HepG2 (cell line): ENCODE results near the gene FAM161A. TPM values are rescaled to one million over a fixed set of nuclear protein-coding genes. Genes with fewer than 3 reads are reported as not detected.
A peak's percentile ranks its signal among the peaks of the same experiment; 100 is the strongest.

ENCODE experiments used
- BCL3 ChIP-seq: sonication (generic); formaldehyde crosslinking; IDR thresholded peaks from 2 replicates; pipeline ENCODE4 v1.5.1; 2020; ENCODE audit warnings: mild to moderate bottlenecking, missing genetic modification reagents, moderate library complexity
- BORCS8-MEF2B ChIP-seq: sonication (generic); formaldehyde crosslinking; IDR thresholded peaks from 2 replicates; pipeline ENCODE4 v1.8.0; 2022; ENCODE audit warnings: mild to moderate bottlenecking, missing genetic modification reagents
- BRCA1 ChIP-seq: sonication (generic); formaldehyde crosslinking; IDR thresholded peaks from 2 replicates; pipeline ENCODE4 v1.4.0; 2020; ENCODE audit warnings: missing genetic modification reagents
- FLYWCH1 ChIP-seq: sonication (generic); formaldehyde crosslinking; IDR thresholded peaks from 2 replicates; pipeline ENCODE4 v1.8.1; 2023; ENCODE audit warnings: mild to moderate bottlenecking, missing genetic modification reagents
- ISX ChIP-seq: sonication (generic); formaldehyde crosslinking; conservative IDR thresholded peaks from 2 replicates; pipeline ENCODE4 v1.5.0; 2020; ENCODE audit warnings: missing genetic modification reagents
- NAIF1 ChIP-seq: sonication (generic); formaldehyde crosslinking; IDR thresholded peaks from 2 replicates; pipeline ENCODE4 v1.5.0; 2020; ENCODE audit warnings: mild to moderate bottlenecking, missing genetic modification reagents, borderline replicate concordance
- RELA ChIP-seq: sonication (generic); formaldehyde crosslinking; IDR thresholded peaks from 2 replicates; pipeline ENCODE4 v1.4.0; 2020; ENCODE audit warnings: missing genetic modification reagents
- TGIF2 ChIP-seq: IDR thresholded peaks from 2 replicates; pipeline ENCODE4 v1.6.1; 2016; ENCODE audit warnings: control low read depth, missing compliant biosample characterization
- THAP11 ChIP-seq: IDR thresholded peaks from 2 replicates; pipeline ENCODE4 v1.6.1; 2016; ENCODE audit warnings: missing biosample characterization, missing genetic modification reagents
- ZMYM2 ChIP-seq: sonication (generic); formaldehyde crosslinking; IDR thresholded peaks from 2 replicates; pipeline ENCODE4 v1.8.0; 2022; ENCODE audit warnings: mild to moderate bottlenecking, missing genetic modification reagents
- ZNF446 ChIP-seq: sonication (generic); formaldehyde crosslinking; IDR thresholded peaks from 2 replicates; pipeline ENCODE4 v1.5.0; 2020; ENCODE audit warnings: mild to moderate bottlenecking, missing genetic modification reagents
- ZNF639 ChIP-seq: conservative IDR thresholded peaks from 2 replicates; pipeline ENCODE4 v1.6.1; 2018; ENCODE audit warnings: missing genetic modification reagents
- polyA plus RNA-seq, 8 experiments: library from polyadenylated mRNA; depleted of rRNA in 3 of 8; stranded (reverse) in 7 of 8; unstranded in 1 of 8; fragments of >200 nt; fragmentation: Illumina TruSeq in 4 of 8; extraction: Trizol in 4 of 8; gene quantifications; 2 replicates each; pipeline versions ENCODE4 v1.2.1 to v1.2.3, GENCODE V29; 2011 to 2016; ENCODE audit warnings: low read depth in 4 of 8, missing spikeins in 1 of 8, mixed read lengths in 1 of 8; ENCODE audit not compliant: insufficient read depth in 1 of 8
- total RNA-seq, 5 experiments: library from RNA; depleted of rRNA; stranded (reverse); fragments of >200 nt; fragmentation: Illumina TruSeq; extraction: Trizol; gene quantifications; 2 replicates each; pipeline ENCODE4 v1.2.3, GENCODE V29; 2016; ENCODE audit warnings: low read depth in 1 of 5
- TF ChIP-seq, protein P1 (sequence below): sonication (generic); formaldehyde crosslinking; IDR thresholded peaks from 2 replicates; pipeline ENCODE4 v1.4.0; 2020; ENCODE audit warnings: missing genetic modification reagents, borderline replicate concordance
- TF ChIP-seq, protein P2 (sequence below): sonication (generic); formaldehyde crosslinking; IDR thresholded peaks from 2 replicates; pipeline ENCODE4 v1.8.1; 2023; ENCODE audit warnings: mild to moderate bottlenecking, moderate library complexity, missing genetic modification reagents
- TF ChIP-seq, protein P3 (sequence below), 2 experiments: sonication (generic) in 1 of 2; formaldehyde crosslinking in 1 of 2; IDR thresholded peaks; 2 replicates each; pipeline versions ENCODE4 v1.6.1 to v1.9.0; 2014 to 2022; ENCODE audit warnings: antibody characterized with exemption in 1 of 2, borderline replicate concordance in 1 of 2, inconsistent platforms in 1 of 2, low read depth in 1 of 2, missing genetic modification reagents in 1 of 2

The FAM161A gene
- total and polyA plus RNA-seq, 2 of the 13 experiments (the other 11 are each of a cell fraction or from before 2014, with no cell fraction given): 2.7 to 3.4 TPM

- peak; percentile 77; the same call in 1 of the 2 replicates for TF ChIP-seq ZMYM2 (CRISPR knock-in tag)
- no peak for TF ChIP-seq RELA (CRISPR knock-in tag)
- TF ChIP-seq THAP11: no peak
- no peak for TF ChIP-seq BRCA1 (CRISPR knock-in tag)
- no peak for TF ChIP-seq TGIF2 (CRISPR knock-in tag)
- TF ChIP-seq, protein P1, sequence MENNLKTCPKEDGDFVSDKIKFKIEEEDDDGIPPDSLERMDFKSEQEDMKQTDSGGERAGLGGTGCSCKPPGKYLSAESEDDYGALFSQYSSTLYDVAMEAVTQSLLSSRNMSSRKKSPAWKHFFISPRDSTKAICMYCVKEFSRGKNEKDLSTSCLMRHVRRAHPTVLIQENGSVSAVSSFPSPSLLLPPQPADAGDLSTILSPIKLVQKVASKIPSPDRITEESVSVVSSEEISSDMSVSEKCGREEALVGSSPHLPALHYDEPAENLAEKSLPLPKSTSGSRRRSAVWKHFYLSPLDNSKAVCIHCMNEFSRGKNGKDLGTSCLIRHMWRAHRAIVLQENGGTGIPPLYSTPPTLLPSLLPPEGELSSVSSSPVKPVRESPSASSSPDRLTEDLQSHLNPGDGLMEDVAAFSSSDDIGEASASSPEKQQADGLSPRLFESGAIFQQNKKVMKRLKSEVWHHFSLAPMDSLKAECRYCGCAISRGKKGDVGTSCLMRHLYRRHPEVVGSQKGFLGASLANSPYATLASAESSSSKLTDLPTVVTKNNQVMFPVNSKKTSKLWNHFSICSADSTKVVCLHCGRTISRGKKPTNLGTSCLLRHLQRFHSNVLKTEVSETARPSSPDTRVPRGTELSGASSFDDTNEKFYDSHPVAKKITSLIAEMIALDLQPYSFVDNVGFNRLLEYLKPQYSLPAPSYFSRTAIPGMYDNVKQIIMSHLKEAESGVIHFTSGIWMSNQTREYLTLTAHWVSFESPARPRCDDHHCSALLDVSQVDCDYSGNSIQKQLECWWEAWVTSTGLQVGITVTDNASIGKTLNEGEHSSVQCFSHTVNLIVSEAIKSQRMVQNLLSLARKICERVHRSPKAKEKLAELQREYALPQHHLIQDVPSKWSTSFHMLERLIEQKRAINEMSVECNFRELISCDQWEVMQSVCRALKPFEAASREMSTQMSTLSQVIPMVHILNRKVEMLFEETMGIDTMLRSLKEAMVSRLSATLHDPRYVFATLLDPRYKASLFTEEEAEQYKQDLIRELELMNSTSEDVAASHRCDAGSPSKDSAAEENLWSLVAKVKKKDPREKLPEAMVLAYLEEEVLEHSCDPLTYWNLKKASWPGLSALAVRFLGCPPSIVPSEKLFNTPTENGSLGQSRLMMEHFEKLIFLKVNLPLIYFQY (CRISPR knock-in tag): no peak
- 0 out of 2 replicates have a peak, but pooled peaks have one; percentile 20 for TF ChIP-seq FLYWCH1 (CRISPR knock-in tag)
- TF ChIP-seq NAIF1: peak; percentile 26; the same call in 1 of the 2 replicates
- TF ChIP-seq ZNF639 (CRISPR knock-in tag): no peak
- no peak for TF ChIP-seq BCL3 (CRISPR knock-in tag)
- TF ChIP-seq BORCS8-MEF2B (CRISPR knock-in tag): no peak
- TF ChIP-seq, protein P2, sequence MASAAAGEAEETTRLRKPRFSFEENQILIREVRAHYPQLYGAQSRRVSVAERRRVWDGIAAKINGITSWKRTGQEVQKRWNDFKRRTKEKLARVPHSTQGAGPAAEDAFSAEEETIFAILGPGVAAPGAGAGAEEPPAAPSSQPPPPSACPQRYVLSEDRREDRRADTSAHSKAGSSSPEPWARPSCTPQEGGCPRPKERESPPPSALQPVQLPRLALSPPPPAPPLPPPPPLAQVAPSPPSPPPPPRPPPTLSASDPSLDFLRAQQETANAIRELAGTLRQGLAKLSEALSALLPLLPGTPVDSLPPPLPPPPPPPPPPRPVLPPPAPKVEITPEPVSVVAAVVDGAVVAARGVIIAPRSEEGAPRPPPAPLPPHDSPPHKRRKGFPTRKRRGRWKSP (CRISPR knock-in tag): peak; percentile 3; the same call in 1 of the 2 replicates
- peak; percentile 91; the same call in 1 of the 2 replicates for TF ChIP-seq ZNF446 (CRISPR knock-in tag)
- no peak for TF ChIP-seq ISX
- TF ChIP-seq, protein P3, sequence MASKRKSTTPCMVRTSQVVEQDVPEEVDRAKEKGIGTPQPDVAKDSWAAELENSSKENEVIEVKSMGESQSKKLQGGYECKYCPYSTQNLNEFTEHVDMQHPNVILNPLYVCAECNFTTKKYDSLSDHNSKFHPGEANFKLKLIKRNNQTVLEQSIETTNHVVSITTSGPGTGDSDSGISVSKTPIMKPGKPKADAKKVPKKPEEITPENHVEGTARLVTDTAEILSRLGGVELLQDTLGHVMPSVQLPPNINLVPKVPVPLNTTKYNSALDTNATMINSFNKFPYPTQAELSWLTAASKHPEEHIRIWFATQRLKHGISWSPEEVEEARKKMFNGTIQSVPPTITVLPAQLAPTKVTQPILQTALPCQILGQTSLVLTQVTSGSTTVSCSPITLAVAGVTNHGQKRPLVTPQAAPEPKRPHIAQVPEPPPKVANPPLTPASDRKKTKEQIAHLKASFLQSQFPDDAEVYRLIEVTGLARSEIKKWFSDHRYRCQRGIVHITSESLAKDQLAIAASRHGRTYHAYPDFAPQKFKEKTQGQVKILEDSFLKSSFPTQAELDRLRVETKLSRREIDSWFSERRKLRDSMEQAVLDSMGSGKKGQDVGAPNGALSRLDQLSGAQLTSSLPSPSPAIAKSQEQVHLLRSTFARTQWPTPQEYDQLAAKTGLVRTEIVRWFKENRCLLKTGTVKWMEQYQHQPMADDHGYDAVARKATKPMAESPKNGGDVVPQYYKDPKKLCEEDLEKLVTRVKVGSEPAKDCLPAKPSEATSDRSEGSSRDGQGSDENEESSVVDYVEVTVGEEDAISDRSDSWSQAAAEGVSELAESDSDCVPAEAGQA (IDR thresholded peaks at IDR 0.05; ENCODE audit: low read depth): no peak
- TF ChIP-seq, protein P3 (CRISPR knock-in tag; IDR thresholded peaks at IDR 0.05; ENCODE audit: borderline replicate concordance): no peak
Measured at GRCh38 chr2:61853086-61853846, 594 bp downstream of the FAM161A start (continued).
